A549 (cell line): ENCODE data around the gene LRRC8C.

ENCODE experiments used
- CHD4 ChIP-seq: fragments of 200-600 bp; sonication (generic); IDR thresholded peaks from 2 replicates; pipeline ENCODE4 v1.6.1; 2016; ENCODE audit warnings: antibody characterized with exemption, mild to moderate bottlenecking, borderline replicate concordance
- EHMT2 ChIP-seq: fragments of 200-600 bp; sonication (generic); IDR thresholded peaks from 2 replicates; pipeline ENCODE4 v1.6.1; 2016; ENCODE audit warnings: antibody characterized with exemption, low read depth, mild to moderate bottlenecking, moderate library complexity
- EP300 ChIP-seq, 2 experiments: fragments of >200 bp; sonication (Bioruptor Twin); formaldehyde crosslinking; IDR thresholded peaks; 2 replicates in 1 of 2; 3 replicates in 1 of 2; pipeline ENCODE4 v1.6.1; 2016 to 2017
- POLR2A ChIP-seq: IDR thresholded peaks from 2 replicates; pipeline ENCODE4 v1.6.1; 2012; ENCODE audit warnings: mild to moderate bottlenecking, low read length
- RARB ChIP-seq: fragments of 250-450 bp; sonication (Bioruptor Pico); IDR thresholded peaks from 2 replicates; pipeline ENCODE4 v1.8.0; 2021; ENCODE audit warnings: mild to moderate bottlenecking, moderate library complexity
- RCOR1 ChIP-seq: fragments of 150-350 bp; IDR thresholded peaks from 2 replicates; pipeline ENCODE4 v1.6.1; 2014; ENCODE audit warnings: antibody characterized with exemption, low read length, low read depth
- TF ChIP-seq, protein P1 (sequence below): fragments of >200 bp; sonication (Bioruptor Twin); formaldehyde crosslinking; IDR thresholded peaks from 3 replicates; pipeline ENCODE4 v1.5.1; 2016
- TF ChIP-seq, protein P2 (sequence below): fragments of 150-350 bp; IDR thresholded peaks from 2 replicates; pipeline ENCODE4 v1.6.1; 2014; ENCODE audit warnings: low read depth, mild to moderate bottlenecking, low read length

DNA sequence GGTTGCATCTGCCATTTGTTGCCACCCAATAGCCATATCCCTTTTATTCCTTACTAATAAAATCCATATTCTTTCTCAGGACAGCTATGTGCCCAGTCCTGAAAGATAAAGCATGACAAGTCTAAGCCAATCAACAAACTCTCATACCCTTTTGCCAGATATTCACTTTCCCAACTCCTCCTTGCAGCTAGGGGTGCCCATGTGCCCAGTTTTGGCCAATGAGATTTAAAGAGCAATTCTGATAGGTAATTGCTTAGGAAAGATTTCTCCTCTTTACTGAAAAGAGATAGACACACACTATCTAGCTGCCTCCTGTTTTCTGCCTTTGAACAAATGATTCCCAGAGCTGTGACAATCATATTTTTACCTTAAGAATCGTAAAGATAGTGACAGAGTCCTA is 132.9 kb downstream of the LRRC8C start:
- no peak for TF ChIP-seq POLR2A
- TF ChIP-seq, protein P1, sequence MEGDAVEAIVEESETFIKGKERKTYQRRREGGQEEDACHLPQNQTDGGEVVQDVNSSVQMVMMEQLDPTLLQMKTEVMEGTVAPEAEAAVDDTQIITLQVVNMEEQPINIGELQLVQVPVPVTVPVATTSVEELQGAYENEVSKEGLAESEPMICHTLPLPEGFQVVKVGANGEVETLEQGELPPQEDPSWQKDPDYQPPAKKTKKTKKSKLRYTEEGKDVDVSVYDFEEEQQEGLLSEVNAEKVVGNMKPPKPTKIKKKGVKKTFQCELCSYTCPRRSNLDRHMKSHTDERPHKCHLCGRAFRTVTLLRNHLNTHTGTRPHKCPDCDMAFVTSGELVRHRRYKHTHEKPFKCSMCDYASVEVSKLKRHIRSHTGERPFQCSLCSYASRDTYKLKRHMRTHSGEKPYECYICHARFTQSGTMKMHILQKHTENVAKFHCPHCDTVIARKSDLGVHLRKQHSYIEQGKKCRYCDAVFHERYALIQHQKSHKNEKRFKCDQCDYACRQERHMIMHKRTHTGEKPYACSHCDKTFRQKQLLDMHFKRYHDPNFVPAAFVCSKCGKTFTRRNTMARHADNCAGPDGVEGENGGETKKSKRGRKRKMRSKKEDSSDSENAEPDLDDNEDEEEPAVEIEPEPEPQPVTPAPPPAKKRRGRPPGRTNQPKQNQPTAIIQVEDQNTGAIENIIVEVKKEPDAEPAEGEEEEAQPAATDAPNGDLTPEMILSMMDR = no peak
- TF ChIP-seq RARB = no peak
- no peak for TF ChIP-seq CHD4
- no peak for TF ChIP-seq EP300 (IDR thresholded peaks at IDR 0.05)
- no peak for TF ChIP-seq RCOR1
- TF ChIP-seq, protein P2, sequence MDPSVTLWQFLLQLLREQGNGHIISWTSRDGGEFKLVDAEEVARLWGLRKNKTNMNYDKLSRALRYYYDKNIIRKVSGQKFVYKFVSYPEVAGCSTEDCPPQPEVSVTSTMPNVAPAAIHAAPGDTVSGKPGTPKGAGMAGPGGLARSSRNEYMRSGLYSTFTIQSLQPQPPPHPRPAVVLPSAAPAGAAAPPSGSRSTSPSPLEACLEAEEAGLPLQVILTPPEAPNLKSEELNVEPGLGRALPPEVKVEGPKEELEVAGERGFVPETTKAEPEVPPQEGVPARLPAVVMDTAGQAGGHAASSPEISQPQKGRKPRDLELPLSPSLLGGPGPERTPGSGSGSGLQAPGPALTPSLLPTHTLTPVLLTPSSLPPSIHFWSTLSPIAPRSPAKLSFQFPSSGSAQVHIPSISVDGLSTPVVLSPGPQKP = no peak
- no peak for TF ChIP-seq EHMT2
